Measurements from ENCODE around the gene FOXS1.
"Not testable (repeated sequence)": the region's sequence is repeated elsewhere in the genome, so short reads cannot be mapped to it uniquely, and the experiment has no call there.

The FOXS1 gene

DNA sequence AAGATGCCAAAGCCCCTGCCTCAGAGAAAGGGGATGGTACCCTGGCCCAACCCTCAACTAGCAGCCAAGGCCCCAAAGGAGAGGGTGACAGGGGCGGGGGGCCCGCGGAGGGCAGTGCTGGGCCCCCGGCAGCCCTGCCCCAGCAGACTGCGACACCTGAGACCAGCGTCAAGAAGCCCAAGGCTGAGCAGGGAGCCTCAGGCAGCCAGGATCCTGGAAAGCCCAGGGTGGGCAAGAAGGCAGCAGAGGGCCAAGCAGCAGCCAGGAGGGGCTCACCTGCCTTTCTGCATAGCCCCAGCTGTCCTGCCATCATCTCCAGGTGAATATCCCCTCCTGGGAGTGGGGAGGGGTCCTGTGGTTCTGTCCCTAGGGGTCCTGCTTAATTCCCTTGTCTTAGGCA lies 25.2 kb downstream of the FOXS1 start:
- no peak for DNase-seq

DNA sequence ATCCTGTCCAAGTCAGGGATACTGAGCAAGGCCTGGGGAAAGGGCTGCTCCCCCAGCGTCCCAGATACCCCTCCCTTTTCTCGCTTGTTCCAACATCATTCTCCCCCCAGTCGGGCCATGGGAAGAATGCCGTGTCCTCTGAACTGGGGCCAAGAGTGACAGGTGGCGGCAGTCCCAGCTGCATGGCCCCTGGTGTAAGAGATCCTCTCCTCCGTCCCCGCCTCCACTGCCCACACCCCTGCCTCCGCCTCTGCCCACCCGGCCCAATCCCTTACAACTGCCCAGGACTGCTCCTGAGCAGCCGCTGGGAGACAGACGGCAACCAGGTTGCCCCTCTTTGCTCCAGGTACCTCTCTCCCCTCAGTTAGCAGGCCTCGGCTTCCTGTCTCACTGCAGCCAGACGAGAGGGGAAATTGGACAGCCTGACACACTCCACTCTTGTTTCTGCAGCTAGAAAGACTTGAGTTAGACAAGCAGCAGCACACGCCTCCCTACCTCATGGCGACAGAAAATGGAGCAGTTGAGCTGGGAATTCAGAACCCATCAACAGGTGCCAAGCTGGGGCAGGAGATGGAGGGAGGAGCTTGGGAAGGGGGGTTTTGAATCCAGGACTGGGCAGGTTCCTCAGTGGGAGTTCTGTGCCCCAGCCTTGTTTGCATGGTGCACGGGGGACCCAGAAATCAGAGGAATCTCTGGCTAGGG lies 26.2 kb downstream of the FOXS1 start, which contains the start of gene MYLK2:
Gene MYLK2 (plus strand): TSS at position 274 of the 702 bp plus-strand sequence. CDS start 225 bp downstream, at position 499.
- no peak for DNase-seq

DNA sequence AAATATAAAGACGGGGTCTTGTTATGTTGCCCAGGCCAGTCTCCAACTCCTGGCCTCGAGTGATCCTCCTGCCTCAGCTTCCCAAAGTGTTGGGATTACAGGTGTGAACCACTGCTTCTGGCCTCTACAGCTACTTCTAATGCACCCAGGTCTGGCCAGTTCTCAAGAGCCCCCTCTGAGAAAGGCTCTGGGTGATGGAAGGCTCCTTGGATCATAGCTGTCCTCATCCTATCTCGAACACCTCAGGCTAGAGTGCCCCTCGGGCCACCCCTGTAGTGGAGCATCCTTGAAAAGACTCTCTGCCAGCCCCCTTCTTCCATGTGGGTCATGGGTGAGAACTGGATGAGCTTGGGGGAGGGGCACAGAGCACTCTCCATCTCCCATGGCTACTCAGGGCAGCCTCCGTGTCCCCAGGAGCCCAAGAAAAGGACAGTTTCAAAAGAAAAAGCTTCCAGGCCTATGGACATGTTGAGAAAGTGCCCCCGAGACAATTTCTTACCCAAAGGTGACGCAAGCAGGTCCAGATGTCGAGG lies 27.0 kb downstream of the FOXS1 start:
- no peak for DNase-seq

DNA sequence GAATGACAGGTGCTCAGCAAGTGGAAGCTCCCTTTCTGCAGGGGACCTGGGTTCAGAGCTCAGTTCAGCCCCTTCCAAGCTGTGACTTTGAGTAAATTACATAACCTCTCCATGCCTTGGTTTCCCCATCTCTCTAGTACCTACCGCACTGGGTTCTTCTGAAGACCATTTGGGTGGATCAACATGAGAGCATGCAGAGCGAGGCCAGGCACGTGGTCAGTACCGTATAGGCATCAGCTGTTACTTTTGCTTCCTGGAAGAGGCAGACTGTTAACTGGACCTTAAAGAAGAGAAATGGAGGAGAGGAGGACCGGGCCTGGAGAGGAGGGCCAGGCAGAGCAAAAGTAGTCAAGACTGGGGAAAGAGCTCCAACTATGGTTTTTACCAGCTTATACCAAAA lies 27.9 kb downstream of the FOXS1 start:
- no peak for DNase-seq

DNA sequence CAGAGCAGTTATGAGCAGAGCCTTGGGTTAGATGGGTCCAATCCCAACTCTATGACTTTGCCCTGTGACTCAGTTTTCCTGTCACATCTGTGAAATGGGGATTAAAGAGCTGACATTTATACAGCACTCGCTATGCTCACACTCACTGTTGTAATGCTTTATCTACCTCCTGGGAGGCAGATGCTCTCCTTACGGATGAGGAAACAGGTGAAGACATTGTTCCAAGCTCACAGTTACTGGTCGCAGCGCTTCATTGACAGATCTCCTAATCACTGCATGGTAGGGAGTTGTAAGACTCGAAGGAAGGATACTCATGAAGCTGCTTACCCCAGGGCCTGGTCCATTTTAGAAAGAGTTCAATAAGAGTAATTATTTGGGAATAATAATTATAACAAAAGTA lies 29.2 kb downstream of the FOXS1 start:
- no peak for DNase-seq

DNA sequence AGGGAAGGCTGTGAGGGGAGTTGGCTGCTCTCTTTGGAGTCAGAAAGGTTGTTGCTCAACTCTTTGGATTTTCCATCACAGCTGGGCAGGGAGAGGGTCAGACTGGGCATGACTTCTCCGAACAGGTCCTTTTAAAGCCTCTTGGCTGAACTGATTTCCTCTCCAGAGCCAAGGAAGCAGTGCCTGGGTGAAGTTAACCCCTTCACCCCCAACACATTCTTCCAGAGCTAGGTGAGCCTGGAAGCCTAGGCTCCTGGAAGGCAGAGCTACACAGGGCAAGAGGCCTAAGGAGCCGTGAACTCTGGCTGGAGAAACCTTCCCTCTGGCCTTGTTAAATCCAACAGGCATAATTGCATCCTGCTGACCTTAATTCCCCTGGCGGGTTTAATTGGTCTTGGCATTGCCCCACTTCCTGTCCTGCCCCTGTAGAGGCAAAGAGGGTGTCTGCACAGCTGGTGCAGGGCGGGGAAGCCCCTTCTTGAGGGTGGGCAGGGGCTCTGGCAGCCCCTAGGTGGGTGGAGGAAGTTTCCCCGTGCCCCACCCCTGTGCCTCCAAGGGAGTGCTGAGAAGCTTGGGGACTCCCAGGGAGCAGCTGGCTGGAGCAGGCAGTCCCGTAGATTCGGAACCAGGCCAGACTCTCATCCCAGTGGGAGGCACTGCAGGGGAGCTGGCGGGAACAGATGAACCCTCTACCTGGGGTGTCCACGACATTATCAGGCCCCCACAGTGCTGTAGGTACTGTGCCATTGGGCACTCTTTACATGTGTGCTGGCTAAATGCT lies 29.8 kb downstream of the FOXS1 start:
- no peak for DNase-seq

DNA sequence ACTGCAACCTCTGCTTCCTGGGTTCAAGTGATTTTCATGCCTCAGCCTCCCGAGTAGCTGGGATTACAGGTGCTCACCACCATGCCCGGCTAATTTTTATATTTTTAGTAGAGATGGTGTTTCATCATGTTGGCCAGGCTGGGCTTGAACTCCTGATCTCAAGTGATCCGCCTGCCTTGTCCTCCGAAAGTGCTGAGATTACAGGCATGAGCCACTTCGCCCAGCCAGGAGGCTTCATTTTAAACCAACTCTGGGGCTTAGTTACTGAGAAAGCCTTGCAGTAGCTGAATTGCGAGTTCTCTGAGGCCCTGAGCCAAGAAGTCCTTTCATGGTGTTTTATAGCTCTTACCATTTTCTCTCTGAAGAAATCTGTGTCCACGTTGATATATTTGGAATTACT lies 31.3 kb downstream of the FOXS1 start:
- DNase-seq: not testable (repeated sequence)

DNA sequence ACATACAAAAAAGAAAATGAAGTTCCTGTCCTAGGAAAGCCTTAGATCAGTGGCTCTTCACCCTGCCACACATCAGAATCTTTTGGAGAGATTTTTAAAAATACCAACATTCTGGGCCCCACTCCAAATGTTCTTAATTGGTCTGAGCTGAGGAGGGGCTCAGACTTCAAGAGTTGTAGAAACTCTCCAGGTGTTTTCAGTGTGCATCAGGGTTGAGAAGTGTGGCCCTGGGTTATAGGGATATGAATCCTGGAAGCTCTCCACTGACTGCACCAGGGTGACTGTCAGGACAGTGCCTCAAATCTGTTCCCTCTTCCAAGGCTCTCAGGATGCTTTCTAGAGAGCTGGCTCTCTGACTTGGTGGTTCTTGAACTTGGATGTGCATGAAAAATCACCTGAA lies 31.8 kb downstream of the FOXS1 start:
- DNase-seq: no peak

DNA sequence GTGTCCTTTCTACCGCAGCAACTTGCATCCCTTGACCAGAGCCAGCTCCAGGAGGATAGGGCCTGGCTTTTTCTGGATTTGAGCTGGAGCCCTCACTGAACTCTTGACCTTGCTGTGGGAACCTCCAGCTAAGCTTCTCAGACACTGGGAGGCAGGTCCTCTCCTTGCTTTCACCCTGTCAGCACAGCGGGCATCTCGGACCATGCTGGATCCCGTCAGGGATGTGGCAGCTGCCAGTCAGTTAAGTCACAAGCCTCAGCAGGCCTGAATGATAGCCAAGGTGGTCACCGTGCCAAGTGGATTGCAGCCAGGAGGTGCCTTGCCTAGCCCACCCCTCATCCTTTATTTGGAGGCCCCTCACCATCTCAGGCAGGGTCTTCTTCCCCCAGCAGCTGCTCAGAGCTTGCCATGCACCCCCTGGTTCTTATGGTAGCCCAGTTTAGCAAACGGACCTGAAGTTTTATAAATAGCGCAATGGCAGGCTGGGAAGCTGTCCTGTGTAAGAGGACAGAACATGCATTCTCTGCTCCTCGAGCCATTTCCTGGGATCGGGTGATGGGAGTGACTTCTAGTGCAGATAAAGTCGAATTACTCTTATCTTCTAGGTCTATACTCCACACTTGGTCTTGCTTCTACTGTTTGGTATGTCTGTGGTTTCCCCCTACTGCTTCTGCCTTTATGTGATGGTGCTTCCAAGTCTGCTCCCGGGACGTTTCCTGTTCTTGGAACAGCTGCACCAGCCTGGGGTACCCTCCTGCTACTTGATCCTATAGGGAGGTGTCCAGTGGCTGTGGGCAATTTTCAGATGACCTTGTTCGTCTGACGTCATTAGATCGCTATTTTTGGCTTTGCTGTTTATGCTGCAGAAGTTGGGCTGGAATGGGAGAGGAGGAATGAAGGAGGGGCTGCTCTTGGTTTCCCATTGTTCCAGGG lies 33.3 kb downstream of the FOXS1 start:
- DNase-seq: no peak

DNA sequence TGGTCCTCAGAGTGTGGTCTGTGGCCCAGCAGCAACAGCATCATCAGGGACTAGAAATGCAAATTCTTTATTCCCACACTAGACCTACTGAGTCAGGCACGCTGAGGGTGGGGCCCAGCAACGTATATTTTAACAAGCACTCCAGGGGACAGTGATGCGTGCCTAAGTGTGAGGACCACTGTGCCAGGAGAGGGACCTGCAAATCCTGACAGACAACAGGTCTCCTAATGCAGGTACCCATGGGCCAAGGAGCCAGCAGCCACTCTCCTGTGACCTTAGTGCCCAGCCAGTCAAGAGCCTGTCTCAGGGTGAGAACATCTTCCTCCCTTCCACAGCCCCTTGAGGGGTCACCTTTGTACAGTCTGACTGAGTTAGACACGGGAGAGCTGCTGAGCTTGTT lies 34.2 kb downstream of the FOXS1 start:
- no peak for DNase-seq

DNA sequence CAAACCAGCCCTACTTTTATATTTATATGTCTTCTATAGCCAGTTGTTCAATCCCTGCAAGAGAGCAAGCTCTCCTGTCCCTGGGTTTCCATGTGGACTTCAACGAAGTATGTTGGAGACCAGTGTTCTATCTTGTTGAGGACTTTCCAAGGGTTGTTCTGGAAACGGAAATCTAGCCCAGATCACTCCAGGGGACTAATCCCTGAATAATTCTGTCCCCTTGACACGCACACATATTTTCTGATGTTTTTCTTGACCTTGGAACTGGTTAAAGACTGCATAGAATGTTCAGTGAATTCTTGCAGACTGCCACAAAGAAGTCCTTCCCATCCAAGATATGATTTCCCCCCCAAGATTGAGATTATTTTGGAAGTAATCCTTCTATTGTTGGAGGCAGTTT lies 35.7 kb downstream of the FOXS1 start:
- no peak for DNase-seq

DNA sequence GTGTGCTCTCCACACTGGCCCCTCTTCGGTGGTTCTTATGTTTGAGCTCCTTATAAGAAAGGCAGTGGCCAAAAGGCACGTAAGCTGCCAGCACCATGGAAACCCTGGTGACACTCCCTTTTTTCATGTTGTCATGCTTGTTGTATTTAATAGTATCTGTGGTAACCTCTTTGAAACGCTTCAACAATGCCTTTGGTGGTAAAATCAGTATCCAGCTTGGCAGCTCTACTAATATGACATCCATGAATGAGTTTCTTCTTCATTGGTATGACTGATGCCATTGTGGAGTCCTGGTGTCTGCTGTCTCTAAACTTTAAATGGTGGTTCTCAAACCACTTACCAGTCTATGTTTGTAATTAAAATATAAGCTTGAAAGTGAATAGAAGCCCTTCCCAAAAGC lies 36.9 kb downstream of the FOXS1 start:
- DNase-seq: no peak

DNA sequence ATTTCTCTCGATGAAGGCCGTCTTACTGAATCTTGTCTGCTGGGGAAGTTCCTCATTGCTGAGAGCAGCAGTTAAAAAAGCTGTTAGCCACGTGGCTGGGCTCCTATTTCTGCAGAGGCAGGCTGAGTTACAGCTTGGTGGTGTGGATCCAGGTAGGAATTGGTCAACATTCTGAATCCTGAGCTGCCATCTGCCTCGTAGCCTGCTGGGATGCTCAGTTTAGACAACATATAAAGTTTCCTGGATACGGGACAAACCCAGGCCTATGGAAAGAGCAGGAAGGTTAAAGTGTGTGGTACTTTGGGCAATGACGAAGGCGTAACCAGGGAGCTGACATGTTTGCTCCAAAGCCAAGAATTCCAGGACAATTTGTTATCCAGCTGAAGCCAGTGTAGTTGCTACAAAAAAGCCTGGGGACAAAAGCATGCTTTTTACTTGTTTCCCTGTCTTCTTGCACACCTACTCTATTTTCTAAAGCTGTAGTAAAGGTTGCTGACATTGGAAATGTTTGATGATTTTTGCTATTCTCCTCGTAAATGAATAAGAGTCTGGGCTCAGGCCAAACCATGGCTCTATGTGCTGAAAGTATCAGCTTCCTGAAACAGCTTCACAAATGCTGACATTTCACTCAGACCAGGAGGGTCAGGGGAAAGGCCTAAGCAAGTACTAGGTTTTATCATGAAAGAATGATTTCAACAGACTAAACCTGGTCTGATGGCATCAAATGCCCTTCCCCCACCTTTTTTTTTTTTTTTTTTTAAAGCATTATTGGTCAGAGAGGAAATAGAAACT lies 38.6 kb downstream of the FOXS1 start:
- no peak for DNase-seq

DNA sequence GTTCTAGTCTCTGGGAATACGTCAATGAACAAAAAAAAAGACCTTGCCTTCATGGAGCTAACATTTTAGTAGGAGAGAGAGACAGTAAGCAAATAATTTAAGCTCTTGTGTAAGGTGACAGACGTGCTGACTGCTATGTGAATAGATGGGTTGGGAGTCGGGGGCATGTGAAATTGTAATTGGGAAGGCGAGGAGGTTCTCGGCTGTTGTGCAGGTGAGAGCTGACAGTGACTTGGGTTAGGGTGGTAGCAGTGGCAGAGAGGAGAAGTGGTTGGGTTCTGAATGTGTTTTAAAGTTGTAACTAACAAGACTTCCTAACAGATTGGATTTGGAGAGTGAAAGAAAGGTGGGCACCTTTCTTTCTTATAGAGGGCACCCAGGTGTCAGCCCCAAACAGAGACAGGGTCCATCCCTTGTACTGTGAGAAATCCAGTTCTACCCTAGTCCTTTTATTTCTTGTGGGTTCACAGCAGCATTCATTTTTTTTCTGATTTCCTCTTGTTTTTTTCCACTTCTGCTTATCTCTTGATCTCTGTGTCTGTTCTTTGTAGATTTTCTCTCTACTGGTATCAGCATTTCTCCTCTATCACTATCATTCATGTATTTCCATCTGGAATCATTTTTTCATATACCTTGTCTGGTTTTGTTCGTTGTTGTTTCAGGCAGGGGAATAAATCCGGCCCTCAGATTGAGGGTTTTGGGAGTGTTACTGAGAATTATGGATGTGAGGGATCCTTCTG lies 41.7 kb downstream of the FOXS1 start:
- DNase-seq: no peak

DNA sequence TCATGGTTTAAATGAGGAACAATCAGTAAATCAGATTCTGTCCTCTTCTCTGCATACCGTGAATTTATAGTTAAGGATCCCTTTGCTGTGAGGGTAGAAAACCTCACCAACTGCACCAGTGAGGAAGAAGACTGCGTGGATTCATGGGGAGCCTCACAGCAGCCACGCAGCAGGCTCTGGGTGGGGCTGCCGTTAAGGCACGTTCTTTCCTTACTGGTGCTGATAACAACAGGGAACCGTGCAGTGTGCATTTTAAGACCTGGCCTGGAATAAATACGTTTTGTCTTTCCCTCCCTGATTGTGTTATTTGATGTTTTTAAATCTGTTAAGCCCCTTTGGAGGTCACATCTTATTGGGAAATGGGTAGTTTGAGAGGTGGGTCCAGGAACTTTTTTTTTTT lies 43.9 kb downstream of the FOXS1 start:
- DNase-seq: no peak

DNA sequence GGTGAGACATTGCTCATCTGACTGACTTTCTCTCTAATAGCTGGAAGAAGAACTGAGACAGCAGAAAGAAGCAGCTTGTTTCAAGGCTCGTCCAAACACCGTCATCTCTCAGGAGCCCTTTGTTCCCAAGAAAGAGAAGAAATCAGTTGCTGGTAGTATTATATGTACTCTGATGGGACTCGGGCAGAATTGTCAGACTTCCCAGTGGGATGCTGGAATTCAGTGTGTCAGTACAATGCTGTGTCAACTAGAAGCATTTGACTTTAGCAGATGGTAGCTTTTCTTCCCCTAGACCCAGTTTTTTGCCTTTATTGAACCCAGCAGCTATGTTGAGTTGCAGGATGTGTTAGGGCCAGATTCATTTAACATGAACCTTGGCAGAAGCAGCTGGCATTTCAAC lies 48.0 kb downstream of the FOXS1 start:
- DNase-seq: no peak
